ENCODE results near the gene KCNK16. TPM values are rescaled to one million over a fixed set of nuclear protein-coding genes. Genes with fewer than 3 reads are reported as not detected.
"Not testable (repeated sequence)": the region's sequence is repeated elsewhere in the genome, so short reads cannot be mapped to it uniquely, and the experiment has no call there.

Gene KCNK16
- total and polyA plus RNA-seq, 2 donors (not counting 1 experiment from before 2014, with no cell fraction given) = not detected

- Histone ChIP-seq H3K79me2 (ENCODE audit: control insufficient read depth, insufficient read depth, low read length) (no peaks in the 10 kb centered on the region), H3K36me3 (replicated peaks in 1 of 2; ENCODE audit: control extremely low read depth in 1 of 2, control insufficient read depth in 1 of 2, extremely low read depth in 1 of 2, insufficient read depth in 2 of 2, low read length in 1 of 2) (no peaks in the 10 kb centered on the region), H2AFZ (ENCODE audit: insufficient read depth, low read depth, low read length, poor library complexity, severe bottlenecking) (no peak overlapping the region), H4K20me1 (ENCODE audit: control insufficient read depth, insufficient read depth, low read length, poor library complexity, severe bottlenecking) (no peaks in the 10 kb centered on the region), H3K27me3 (replicated peaks in 1 of 4; ENCODE audit: control extremely low read depth in 1 of 4, control insufficient read depth in 3 of 4, insufficient read depth in 4 of 4, low read length in 3 of 4) (peaks cover 0 to 6% (median 0%) of the 10 kb centered on the region in 4 experiments), H3K4me1 (ENCODE audit: control insufficient read depth in 2 of 2, insufficient read depth in 2 of 2, low read length in 2 of 2) (no peaks in the 10 kb centered on the region), H3K9ac (ENCODE audit: low read length) (no peak overlapping the region), H3K4me3 (ENCODE audit: control extremely low read depth in 1 of 5, extremely low read depth in 1 of 5, insufficient read depth in 1 of 5, low read depth in 2 of 5, low read length in 4 of 5) (no peak overlapping the region), H3K9me3 (ENCODE audit: control extremely low read depth in 1 of 3, control insufficient read depth in 2 of 3, insufficient read depth in 1 of 3, low read length in 2 of 3) (peaks cover 0 to 3% (median 0%) of the 10 kb centered on the region in 3 donors), H3K27ac (ENCODE audit: low read length in 2 of 2) (no peak overlapping the region), H3K4me2 (replicated peaks; ENCODE audit: low read depth, low read length, poor library complexity, severe bottlenecking) (no peak overlapping the region)
- Mint-ChIP-seq H3K4me3 (no peak overlapping the region), H3K9me3 (ENCODE audit: insufficient read depth) (peaks cover 4% of the 10 kb centered on the region), H3K27me3 (peaks cover 20% of the 10 kb centered on the region), H3K4me1 (no peaks in the 10 kb centered on the region), H3K27ac (no peak overlapping the region)
- DNase-seq (no peak), ATAC-seq (ENCODE audit: low read depth) (no peak)
- intact Hi-C loops (cut with micrococcal nuclease) = no loop called here
- ChIA-PET POLR2A (no interaction called here), CTCF (interaction anchor here (1.2 kb wide), 1 partner anchor 122 kb away, joined by 4 read pairs; no protein-coding TSS in a partner anchor)
- WGBS (ENCODE audit: insufficient coverage) = no CpG with 5 or more reads among the region's 2 CpGs
- TF ChIP-seq EZH2 (IDR thresholded peaks at IDR 0.05; ENCODE audit: borderline replicate concordance, insufficient read depth, low read depth, low read length, poor library complexity, severe bottlenecking) (no peak), CTCF (IDR thresholded peaks at IDR 0.05) (no peak)
These were observed 33.0 kb downstream of the KCNK16 start for GRCh38 chr6:39289490-39289889.

GRCh38 chr6:39287601-39288000 is 34.9 kb downstream of the KCNK16 start:
- Histone ChIP-seq H3K4me3 (ENCODE audit: control extremely low read depth in 1 of 5, extremely low read depth in 1 of 5, insufficient read depth in 1 of 5, low read depth in 2 of 5, low read length in 4 of 5) (no peak overlapping the region), H3K27ac (ENCODE audit: low read length in 2 of 2) (no peak overlapping the region), H3K4me2 (replicated peaks; ENCODE audit: low read depth, low read length, poor library complexity, severe bottlenecking) (no peak overlapping the region), H3K4me1 (ENCODE audit: control insufficient read depth in 2 of 2, insufficient read depth in 2 of 2, low read length in 2 of 2) (no peaks in the 10 kb centered on the region), H3K27me3 (replicated peaks in 1 of 4; ENCODE audit: control extremely low read depth in 1 of 4, control insufficient read depth in 3 of 4, insufficient read depth in 4 of 4, low read length in 3 of 4) (peaks cover 0 to 6% (median 0%) of the 10 kb centered on the region in 4 experiments), H3K36me3 (replicated peaks in 1 of 2; ENCODE audit: control extremely low read depth in 1 of 2, control insufficient read depth in 1 of 2, extremely low read depth in 1 of 2, insufficient read depth in 2 of 2, low read length in 1 of 2) (no peaks in the 10 kb centered on the region), H3K9me3 (ENCODE audit: control extremely low read depth in 1 of 3, control insufficient read depth in 2 of 3, insufficient read depth in 1 of 3, low read length in 2 of 3) (peaks cover 0 to 3% (median 0%) of the 10 kb centered on the region in 3 donors), H4K20me1 (ENCODE audit: control insufficient read depth, insufficient read depth, low read length, poor library complexity, severe bottlenecking) (no peaks in the 10 kb centered on the region), H2AFZ (ENCODE audit: insufficient read depth, low read depth, low read length, poor library complexity, severe bottlenecking) (no peak overlapping the region), H3K79me2 (ENCODE audit: control insufficient read depth, insufficient read depth, low read length) (no peaks in the 10 kb centered on the region), H3K9ac (ENCODE audit: low read length) (no peak overlapping the region)
- no peak for TF ChIP-seq CTCF (IDR thresholded peaks at IDR 0.05)
- TF ChIP-seq EZH2 (IDR thresholded peaks at IDR 0.05; ENCODE audit: borderline replicate concordance, insufficient read depth, low read depth, low read length, poor library complexity, severe bottlenecking) = no peak
- H3K4me3 Mint-ChIP-seq = no peak overlapping the region
- ATAC-seq (ENCODE audit: low read depth) (no peak), DNase-seq (no peak)
- CTCF ChIA-PET = no interaction called here
- POLR2A ChIA-PET = no interaction called here
- H3K4me1 Mint-ChIP-seq = no peaks in the 10 kb centered on the region
- peaks cover 14% of the 10 kb centered on the region for H3K27me3 Mint-ChIP-seq
- intact Hi-C loops (cut with micrococcal nuclease) = no loop called here
- H3K9me3 Mint-ChIP-seq (ENCODE audit: insufficient read depth) = peaks cover 4% of the 10 kb centered on the region
- WGBS (ENCODE audit: insufficient coverage) = 98% methylated on average over 3 of the region's 3 CpGs
- H3K27ac Mint-ChIP-seq = no peak overlapping the region

- intact Hi-C loops (cut with micrococcal nuclease); H3K4me1 Mint-ChIP-seq; H3K4me3 Mint-ChIP-seq; CTCF ChIA-PET; H4K20me1 ChIP-seq (ENCODE audit: control insufficient read depth, insufficient read depth, low read length, poor library complexity, severe bottlenecking); ATAC-seq (ENCODE audit: low read depth); H2AFZ ChIP-seq (ENCODE audit: insufficient read depth, low read depth, low read length, poor library complexity, severe bottlenecking); H3K4me2 ChIP-seq (replicated peaks; ENCODE audit: low read depth, low read length, poor library complexity, severe bottlenecking); H3K9me3 ChIP-seq (ENCODE audit: control extremely low read depth in 1 of 3, control insufficient read depth in 2 of 3, insufficient read depth in 1 of 3, low read length in 2 of 3); H3K27ac Mint-ChIP-seq; H3K79me2 ChIP-seq (ENCODE audit: control insufficient read depth, insufficient read depth, low read length); H3K36me3 ChIP-seq (replicated peaks in 1 of 2; ENCODE audit: control extremely low read depth in 1 of 2, control insufficient read depth in 1 of 2, extremely low read depth in 1 of 2, insufficient read depth in 2 of 2, low read length in 1 of 2); H3K27ac ChIP-seq (ENCODE audit: low read length in 2 of 2); H3K9ac ChIP-seq (ENCODE audit: low read length); H3K4me3 ChIP-seq (ENCODE audit: control extremely low read depth in 1 of 5, extremely low read depth in 1 of 5, insufficient read depth in 1 of 5, low read depth in 2 of 5, low read length in 4 of 5); H3K4me1 ChIP-seq (ENCODE audit: control insufficient read depth in 2 of 2, insufficient read depth in 2 of 2, low read length in 2 of 2); DNase-seq; POLR2A ChIA-PET; H3K27me3 ChIP-seq (replicated peaks in 1 of 4; ENCODE audit: control extremely low read depth in 1 of 4, control insufficient read depth in 3 of 4, insufficient read depth in 4 of 4, low read length in 3 of 4); H3K9me3 Mint-ChIP-seq (ENCODE audit: insufficient read depth): not testable (repeated sequence)
- H3K27me3 Mint-ChIP-seq = peaks cover 12% of the 10 kb centered on the region
- 20% methylated on average over 1 of the region's 10 CpGs for WGBS (ENCODE audit: insufficient coverage)
These were observed 35.9 kb downstream of the KCNK16 start for GRCh38 chr6:39286596-39286995.

All from B cell (primary cell).